HG03342 (cell line): ENCODE results near the gene EPB41L4B.
A peak's percentile ranks its signal among the peaks of the same experiment; 100 is the strongest.
"Not testable (repeated sequence)": the region's sequence is repeated elsewhere in the genome, so short reads cannot be mapped to it uniquely, and the experiment has no call there.

Experiments
- ATAC-seq: cut with Tn5 transposase; IDR thresholded peaks from one replicate; pipeline ENCODE4 v1.9.1; 2021; ENCODE audit warnings: mild to moderate bottlenecking, moderate library complexity; ENCODE audit not compliant: unreplicated experiment

The EPB41L4B gene

GRCh38 chr9:109320742-109321448, at the start of gene EPB41L4B:
Gene EPB41L4B (minus strand): TSS chr9:109321059. CDS start chr9:109320446, 613 bp downstream.
- peak; percentile 98 for ATAC-seq

GRCh38 chr9:109369285-109369684, 48.4 kb upstream of the EPB41L4B start:
- ATAC-seq = no peak

GRCh38 chr9:109360771-109361170, 39.9 kb upstream of the EPB41L4B start:
- ATAC-seq = no peak

DNA sequence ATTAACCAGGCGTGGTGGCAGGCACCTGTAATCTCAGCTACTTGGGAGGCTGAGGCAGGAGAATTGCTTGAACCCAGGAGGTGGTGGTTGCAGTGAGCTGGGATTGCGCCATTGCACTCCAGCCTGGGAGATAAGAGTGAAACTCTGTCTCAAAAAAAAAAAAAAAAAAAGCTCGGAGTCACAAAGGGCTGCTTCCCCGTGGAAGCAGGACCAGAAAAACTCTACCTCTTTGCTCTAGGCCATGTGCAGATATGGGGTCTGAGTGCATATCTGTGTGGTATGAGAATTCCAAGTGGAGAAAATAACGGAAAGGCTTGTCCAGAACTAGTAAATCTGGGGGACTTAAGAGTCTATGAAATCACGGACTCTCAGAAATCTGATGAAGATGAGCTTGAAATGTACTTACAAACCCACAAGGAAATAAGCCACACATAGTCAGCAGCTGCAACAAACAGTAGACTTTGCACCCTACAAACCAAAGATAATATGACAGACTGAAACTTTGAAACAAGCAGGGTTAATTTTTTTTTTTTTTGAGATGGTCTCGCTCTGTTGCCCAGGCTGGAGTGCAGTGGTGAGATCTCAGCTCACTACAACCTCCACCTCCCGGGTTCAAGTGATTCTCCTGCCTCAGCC, 38.2 kb upstream of the EPB41L4B start:
- not testable (repeated sequence) for ATAC-seq

DNA sequence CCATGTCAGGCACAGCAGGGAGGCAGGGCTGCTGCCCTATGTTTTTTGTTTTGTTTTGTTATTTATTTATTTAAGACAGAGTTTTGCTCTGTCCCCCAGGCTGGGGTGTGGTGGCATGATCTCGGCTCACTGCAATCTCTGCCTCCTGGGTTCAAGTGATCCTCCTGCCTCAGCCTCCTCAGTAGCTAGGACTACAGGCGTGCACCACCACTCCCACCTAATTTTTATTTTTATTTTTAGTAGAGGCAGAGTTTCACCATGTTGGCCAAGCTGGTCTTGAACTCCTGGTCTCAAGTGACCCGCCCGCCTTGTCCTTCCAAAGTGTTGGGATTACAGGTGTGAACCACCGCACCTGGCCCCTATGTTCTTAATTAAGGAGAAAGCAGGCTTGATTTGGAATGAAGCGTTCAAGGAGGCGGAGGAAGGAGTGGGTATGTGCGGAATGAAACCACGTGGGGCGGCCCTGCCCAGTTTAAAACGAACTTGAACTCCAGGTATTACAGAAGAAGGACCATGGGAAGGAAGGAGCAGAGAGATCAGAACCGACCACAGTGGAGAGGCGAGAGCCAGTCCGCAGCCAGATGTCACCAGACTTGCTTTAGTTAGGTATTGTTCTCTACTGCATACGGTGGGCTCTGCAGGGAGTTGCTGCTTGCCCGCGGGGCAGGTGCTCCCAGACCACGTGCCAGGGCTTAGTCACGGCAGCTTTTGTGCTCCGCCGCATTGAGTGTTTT, 34.9 kb upstream of the EPB41L4B start:
- no peak for ATAC-seq

DNA sequence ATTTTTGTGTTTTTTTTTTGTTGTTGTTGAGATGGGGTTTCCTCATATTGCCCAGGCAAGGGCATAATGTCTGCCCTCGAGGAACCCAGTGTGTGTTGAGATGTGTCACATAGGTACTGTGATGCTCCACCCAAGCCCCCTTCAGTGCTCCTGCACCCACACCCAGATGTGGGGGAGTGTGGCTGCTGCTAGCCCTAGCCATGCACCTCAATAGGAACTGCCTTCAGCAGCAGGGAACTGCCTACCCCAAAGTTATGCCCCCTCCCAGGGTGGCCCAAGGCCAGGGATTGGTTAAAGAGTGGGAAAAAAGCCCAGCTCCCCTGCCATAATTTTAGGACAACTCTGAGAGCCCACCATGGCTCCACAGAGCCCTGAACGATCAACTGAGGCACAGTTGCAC, 33.3 kb upstream of the EPB41L4B start:
- no peak for ATAC-seq

DNA sequence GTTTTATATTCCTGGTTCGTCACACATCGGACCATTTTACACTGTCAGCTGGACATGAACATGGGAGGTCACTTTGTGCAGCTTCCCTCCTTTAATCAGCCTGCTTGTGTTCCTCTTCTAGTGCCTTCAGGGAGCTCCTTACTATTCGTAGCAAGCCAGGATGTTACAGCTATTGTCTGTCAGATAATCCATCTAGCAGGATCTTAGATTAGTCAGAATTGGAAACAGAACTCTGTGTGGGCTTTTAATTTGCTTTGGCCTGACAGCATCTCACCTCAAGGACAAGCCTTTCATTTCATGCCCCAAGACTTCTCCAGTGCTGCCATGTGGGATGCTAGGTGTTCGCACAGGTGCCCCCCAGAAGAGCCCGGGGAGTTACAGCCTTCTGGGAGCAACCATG, 30.2 kb upstream of the EPB41L4B start:
- ATAC-seq = no peak

GRCh38 chr9:109349421-109349846, 28.6 kb upstream of the EPB41L4B start:
- no peak for ATAC-seq

GRCh38 chr9:109346904-109347303, 26.0 kb upstream of the EPB41L4B start:
- no peak for ATAC-seq

DNA sequence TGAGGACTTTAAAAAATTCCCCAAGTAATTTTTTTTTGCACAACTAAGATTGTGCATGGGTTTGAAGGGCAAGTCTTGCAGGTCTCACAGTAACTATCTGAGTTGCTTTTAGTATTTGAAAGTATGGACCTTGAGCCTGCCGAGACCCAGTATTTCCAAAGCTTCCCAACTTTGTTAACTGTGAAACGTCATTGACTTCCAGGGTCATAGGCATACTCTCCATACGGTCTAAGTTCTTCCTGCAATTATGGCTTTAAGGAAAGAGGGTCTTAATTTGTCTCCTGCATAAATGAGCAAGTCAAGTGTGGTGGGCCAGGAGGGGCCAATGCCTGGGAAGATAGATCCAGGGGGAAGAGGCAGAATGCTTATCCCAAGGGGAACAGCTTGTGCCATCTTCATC, 24.0 kb upstream of the EPB41L4B start:
- no peak for ATAC-seq

DNA sequence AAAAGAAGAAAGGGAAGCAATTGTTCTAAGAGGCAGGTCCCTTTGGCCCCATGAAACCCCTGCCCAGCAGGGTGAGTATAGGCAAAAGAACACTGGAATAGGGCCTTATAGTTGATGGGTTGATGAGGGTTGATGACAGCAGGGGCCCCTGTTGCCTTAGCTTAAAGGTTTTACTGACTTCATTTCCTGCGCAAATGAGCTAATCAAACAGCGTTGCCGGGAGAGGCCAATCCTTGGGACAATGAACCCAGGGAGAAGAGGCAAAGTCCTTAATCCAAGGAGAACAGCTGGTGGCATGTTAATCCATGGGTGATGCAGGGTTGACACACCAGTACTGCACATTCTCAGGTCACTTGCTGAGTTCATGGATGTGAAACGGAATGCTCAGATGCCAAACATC, 22.0 kb upstream of the EPB41L4B start:
- ATAC-seq = no peak

- no peak for ATAC-seq
Measured at GRCh38 chr9:109341561-109341960, 20.7 kb upstream of the EPB41L4B start.

DNA sequence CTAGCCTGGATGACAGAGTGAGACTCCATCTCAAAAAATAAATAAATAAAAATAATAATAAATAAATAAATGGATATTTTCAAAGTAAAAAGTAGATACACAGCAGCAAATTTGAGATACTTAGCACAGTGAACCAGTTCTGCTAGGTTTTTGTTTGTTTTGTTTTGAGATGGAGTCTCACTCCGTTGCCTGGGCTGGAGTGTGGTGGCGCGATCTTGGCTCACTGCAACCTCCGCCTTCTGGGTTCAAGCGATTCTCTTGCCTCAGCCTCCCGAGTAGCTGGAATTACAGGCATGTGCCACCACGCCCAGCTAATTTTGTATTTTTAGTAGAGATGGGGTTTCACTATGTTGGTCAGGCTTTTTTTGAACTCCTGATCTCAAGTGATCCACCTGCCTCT, 20.1 kb upstream of the EPB41L4B start:
- ATAC-seq = not testable (repeated sequence)

DNA sequence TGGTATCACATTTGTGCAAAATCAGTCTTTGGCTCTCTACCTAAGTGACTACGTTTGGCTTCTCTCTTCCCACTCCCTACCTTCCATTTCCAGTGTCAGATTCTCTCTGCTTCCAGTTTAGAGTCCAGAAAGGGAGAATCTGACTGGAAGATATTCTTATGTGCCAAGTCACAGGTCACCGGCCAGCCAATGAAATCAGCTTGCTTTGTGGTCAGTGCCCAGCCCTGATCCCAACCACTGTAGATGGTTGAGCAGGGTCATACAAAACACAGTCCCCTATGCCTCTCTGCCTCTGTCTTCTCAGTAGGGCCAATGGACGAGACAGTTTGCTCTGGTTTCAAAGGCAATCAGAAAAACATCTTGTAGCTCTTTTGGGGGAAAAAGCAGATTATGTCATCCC, 15.6 kb upstream of the EPB41L4B start:
- ATAC-seq = no peak

- ATAC-seq = no peak
Measured at GRCh38 chr9:109335929-109336328, 15.1 kb upstream of the EPB41L4B start.

- ATAC-seq = no peak
Measured at GRCh38 chr9:109335121-109335520, 14.3 kb upstream of the EPB41L4B start.

DNA sequence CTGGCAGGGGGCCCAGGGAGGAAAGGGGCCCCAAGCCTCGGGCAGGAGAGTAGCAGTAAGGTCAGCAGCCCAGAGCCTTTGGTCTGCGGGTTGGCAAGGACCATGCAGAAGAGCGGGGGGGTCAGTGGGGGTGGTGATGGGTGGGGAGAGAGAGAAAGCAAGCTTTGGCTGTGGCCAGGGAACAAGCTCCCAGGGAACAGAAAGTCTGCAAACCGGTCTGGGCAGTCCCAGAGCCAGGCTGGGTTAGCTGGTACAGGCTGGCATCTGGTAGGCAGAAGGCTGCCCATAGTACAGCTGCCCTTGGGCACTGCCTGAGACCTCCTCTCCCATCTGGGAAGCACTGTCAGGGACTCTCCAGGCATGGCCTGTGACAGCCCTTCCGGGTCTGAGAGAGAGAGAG, 10.5 kb upstream of the EPB41L4B start:
- ATAC-seq = no peak

- ATAC-seq = no peak
Measured at GRCh38 chr9:109329638-109330258, 8.9 kb upstream of the EPB41L4B start.

DNA sequence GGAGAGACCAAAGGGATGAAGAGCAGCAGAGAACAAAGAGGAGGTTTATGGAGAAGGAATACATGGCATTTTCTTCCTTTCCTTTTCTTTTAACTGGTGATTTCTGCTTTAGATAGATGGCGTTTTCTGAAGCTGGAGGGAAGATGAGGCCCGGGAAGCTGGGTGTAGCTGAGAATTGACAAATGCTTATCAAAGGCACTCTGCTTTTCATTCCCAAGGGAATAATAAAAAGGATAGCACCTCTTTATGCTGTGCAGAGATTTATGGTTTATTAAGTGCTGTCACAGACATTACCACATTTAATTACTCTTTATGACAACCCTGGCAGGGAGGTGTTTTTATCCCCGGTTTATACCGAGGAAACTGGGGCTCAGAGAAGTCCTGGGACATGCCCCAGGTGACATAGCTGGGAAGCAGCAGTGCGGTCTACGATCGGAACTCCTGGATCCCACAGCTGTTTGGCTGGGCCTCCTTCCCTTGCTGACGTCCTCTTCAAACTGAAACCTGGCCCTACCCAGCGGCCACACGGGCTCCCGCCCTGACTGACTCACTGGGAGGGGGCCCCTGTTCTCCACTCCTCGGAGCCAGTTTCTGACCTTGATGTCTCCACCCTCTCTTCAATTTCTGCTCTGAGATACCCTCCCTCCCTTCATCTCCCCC, 8.2 kb upstream of the EPB41L4B start:
- no peak for ATAC-seq

DNA sequence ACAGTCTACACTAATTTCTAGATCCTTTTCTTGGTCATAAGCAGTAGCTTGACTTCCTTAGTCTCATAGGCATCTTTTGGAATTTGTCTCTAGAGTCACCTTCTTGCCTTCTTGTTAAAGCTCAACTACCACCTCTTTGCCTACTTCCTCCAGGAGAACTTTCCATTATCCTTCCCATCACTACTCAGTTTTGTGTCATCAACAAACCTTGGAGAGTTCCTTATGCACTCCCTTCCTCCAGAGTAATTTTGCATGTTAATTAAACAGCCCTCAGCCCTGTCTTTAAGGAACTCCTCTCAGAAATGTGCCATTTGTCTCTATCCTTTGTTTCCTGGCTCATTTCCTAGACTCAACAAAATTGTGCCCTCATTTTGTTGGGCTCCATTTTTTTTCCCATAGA, 4.2 kb upstream of the EPB41L4B start:
- ATAC-seq = no peak

DNA sequence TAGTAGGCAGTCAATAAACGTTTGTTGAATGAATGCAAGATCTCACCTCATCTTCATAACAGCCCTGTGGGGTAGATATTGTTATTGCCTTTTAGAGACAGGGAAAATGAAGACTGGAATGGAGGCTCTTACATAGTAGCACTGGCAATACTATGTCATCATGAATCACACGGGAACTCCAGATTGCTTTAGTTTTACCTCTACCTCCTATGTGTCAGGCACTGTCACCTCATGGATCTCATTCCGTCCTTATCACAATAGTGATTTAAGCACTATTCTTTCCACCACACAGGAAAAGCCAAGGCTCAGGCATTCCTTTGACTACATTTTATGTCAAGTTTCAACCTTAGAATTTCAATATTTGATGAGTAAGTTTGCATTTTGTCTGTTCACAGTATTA, 2.9 kb upstream of the EPB41L4B start:
- no peak for ATAC-seq
